ENCODE measurements around the gene SNX15.

The SNX15 gene

GRCh38 chr11:65086809-65087208 is 59.6 kb downstream of the SNX15 start:
- DNase-seq = no peak

- DNase-seq = no peak
These were observed 60.0 kb downstream of the SNX15 start for GRCh38 chr11:65087216-65087615.

DNA sequence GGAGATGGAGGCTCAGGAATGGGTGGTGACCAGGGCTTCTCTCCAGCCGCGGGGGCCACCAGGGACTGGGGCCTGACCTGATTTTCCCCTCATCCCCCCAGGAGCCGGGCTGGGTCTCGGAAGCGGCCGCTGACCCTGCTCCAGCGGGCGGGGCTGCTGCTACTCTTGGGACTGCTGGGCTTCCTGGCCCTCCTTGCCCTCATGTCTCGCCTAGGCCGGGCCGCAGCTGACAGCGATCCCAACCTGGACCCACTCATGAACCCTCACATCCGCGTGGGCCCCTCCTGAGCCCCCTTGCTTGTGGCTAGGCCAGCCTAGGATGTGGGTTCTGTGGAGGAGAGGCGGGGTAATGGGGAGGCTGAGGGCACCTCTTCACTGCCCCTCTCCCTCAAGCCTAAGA is 60.6 kb downstream of the SNX15 start:
- no peak for DNase-seq

DNA sequence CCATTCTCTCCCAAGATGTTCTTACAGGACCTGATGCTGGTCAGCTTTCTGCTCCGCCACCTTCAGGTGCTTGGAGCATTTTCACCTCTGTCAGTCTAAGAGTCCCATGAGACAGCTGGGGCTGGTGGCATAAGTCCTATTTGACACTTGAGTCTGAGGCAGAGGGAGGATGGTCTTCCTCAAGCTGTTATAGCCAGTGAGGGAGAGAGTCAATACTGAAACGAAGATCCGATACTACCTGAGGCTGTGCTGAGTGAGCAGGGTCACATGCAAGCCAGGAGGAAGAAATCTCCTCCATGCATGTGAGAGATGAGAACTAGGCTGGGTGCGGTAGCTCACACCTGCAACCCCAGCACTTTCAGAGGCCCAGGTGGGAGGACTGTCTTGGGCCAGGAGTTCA is 62.4 kb downstream of the SNX15 start:
- no peak for DNase-seq
